GM12892 (cell line): ENCODE results near the gene FOXN4.

ENCODE experiments used
- DNase-seq: peaks from one replicate; pipeline ENCODE4 v3.0.0; 2011; ENCODE audit not compliant: insufficient read length
- FAIRE-seq: peaks from 2 replicates; lab custom pipeline; 2011; peaks lifted over from hg19 to GRCh38; lab: Jason Lieb, UNC
- POLR2A ChIP-seq: IDR thresholded peaks from 2 replicates; pipeline ENCODE4 v1.6.1; 2011; ENCODE audit warnings: low read depth, low read length, control low read depth
- POLR2AphosphoS5 ChIP-seq: IDR thresholded peaks from 2 replicates; pipeline ENCODE4 v1.6.1; 2011; ENCODE audit warnings: low read depth, low read length, control low read depth
- TAF1 ChIP-seq: IDR thresholded peaks from 2 replicates; pipeline ENCODE4 v1.6.1; 2011; ENCODE audit warnings: low read depth, mild to moderate bottlenecking, control low read depth, low read length, borderline replicate concordance

The FOXN4 gene

DNA sequence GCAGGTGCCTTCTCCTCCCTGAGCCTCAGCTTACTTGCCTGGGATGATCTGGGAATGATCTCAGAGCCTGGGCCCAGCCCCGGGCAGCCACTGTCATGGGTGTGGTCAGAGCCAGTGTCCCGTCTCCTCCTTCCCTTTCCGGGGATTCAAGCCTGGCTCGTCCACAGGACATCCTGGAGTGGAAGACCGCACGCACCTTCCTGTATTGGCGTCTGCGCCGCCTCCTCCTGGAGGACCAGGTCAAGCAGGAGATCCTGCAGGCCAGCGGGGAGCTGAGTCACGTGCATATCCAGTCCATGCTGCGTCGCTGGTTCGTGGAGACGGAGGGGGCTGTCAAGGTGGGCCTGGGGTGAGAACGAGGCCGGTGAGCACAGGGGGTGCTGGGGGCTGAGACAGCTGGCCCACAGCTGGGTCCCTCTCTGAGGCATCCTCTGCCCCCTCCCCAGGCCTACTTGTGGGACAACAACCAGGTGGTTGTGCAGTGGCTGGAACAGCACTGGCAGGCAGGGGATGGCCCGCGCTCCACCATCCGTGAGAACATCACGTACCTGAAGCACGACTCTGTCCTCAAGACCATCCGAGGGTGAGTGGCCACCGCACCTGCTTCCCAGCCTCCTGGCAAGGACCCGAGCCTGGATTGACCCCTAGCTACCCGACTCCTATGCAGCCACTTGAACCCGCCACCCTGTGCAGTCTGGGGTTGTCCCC, 44.0 kb downstream of the FOXN4 start:
- DNase-seq = no peak
- no peak for FAIRE-seq
- no peak for TF ChIP-seq POLR2AphosphoS5
- no peak for TF ChIP-seq TAF1
- no peak for TF ChIP-seq POLR2A

DNA sequence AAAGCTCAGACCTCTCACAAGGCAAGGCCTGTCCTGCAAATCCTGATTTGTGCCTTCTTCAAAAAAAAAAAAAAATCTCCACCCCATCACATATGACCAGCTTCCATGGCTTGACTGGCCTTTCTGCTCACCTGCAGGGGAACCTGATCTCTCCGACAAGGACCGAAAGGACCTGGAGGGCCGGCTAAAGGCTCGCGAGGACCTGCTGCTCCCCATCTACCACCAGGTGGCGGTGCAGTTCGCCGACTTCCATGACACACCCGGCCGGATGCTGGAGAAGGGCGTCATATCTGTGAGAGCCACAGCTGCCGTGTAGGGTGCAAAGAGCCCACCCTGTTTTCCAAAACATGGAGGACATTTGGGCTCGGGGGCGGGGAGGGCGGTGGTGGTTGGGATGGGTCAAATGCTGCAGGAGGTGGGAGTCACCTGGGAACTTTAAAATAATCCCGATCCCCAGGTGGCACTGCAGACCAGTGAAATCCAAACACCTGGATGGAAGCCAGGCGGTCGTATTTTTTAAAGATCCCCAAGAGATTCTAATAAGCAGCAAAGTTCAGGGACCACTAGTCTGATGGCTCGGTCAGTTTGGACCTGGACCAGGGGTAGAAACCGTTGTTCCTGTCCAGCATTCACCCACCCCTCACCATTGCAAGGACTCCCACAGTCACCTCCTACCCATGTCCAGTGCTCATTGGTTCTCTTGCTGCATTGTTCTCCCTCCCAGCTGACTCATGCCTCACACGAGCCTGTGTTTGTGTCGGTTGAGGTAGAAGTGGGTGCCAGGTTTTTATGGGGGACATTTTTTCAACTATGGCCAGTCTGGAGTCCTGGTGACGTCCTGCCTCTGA, 44.8 kb downstream of the FOXN4 start:
- DNase-seq = peak; percentile 82
- FAIRE-seq = peak; percentile 92
- TF ChIP-seq POLR2A (no peak), POLR2AphosphoS5 (no peak), TAF1 (no peak)

DNA sequence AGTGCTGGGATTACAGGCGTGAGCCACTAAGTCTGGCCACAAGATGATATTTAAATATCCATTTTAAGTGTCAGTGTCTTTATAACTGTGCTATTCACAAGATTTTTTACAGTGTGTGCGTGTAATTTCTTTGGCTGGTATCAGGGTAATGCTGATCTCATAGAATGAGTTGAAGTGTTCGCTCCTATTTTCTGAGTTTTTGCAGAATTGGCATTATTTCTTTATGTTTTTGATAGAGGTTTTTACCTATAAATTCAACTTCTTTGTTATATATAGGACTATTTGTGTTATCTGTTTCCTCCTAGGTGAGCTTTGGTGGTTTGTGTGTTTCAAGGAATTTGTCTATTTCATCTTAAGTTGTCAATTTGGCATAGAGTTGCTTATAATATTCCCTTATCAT, 45.6 kb downstream of the FOXN4 start:
- FAIRE-seq = no peak
- no peak for DNase-seq
- no peak for TF ChIP-seq POLR2AphosphoS5
- no peak for TF ChIP-seq TAF1
- TF ChIP-seq POLR2A = no peak

DNA sequence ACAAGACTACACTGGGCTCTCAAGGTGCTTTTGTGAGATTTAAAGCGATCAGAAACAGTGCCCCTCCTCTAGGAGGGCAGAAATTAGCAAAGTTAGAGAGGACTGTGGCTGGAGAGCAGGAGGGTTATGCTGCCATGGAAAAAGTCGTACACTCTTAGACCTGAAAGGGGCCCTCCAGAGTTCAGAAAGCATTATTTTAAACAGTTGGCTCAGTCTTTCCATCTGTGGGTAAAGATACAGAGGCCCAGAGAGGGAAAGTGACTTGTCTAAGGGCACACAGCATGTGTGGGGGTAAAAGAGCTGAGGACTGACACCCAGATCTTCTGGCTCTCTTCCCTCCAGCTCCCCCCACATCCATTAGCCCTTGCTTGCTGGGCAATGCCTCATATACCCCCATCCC, 47.1 kb downstream of the FOXN4 start:
- no peak for DNase-seq
- FAIRE-seq = no peak
- TF ChIP-seq POLR2A (no peak), POLR2AphosphoS5 (no peak), TAF1 (no peak)

DNA sequence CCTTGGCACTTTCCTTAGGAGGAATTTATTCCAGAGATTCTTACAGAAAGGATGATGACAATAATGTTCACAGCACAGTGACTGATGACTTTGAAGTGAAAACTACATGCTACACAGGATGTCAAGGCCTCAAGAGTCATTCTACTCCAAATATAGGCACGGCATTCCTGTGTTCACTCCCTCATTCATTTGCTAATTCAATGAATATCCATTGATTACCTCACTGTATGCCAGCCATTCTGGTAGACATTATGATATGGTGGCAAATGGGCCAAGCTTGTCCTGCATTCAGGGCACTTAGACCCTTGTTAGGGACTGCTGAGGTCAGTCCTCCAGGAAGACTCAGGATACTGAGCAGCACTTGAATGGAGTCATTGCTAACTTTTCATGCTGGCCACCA, 48.0 kb downstream of the FOXN4 start:
- TF ChIP-seq TAF1 (no peak), POLR2AphosphoS5 (no peak), POLR2A (no peak)
- DNase-seq (no peak), FAIRE-seq (no peak)

DNA sequence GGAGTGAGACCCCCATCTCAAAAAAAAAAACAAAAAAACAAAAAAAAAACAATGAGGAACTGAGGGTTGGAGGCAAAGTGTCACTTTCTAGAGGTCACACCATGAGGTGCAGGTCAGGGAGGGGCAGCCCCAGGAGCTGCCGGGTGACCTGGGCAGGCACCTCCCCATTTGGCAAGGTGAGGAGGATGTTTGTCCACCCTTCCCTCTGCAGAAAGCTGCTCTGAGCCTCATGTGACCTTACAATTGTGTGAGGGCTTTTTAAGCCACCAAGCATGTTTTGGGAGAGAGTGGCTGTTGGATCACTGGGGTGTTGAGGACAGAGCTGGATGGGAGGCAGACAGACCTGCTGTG, 49.6 kb downstream of the FOXN4 start:
- no peak for DNase-seq
- TF ChIP-seq POLR2A = no peak
- no peak for TF ChIP-seq TAF1
- no peak for TF ChIP-seq POLR2AphosphoS5
- no peak for FAIRE-seq

DNA sequence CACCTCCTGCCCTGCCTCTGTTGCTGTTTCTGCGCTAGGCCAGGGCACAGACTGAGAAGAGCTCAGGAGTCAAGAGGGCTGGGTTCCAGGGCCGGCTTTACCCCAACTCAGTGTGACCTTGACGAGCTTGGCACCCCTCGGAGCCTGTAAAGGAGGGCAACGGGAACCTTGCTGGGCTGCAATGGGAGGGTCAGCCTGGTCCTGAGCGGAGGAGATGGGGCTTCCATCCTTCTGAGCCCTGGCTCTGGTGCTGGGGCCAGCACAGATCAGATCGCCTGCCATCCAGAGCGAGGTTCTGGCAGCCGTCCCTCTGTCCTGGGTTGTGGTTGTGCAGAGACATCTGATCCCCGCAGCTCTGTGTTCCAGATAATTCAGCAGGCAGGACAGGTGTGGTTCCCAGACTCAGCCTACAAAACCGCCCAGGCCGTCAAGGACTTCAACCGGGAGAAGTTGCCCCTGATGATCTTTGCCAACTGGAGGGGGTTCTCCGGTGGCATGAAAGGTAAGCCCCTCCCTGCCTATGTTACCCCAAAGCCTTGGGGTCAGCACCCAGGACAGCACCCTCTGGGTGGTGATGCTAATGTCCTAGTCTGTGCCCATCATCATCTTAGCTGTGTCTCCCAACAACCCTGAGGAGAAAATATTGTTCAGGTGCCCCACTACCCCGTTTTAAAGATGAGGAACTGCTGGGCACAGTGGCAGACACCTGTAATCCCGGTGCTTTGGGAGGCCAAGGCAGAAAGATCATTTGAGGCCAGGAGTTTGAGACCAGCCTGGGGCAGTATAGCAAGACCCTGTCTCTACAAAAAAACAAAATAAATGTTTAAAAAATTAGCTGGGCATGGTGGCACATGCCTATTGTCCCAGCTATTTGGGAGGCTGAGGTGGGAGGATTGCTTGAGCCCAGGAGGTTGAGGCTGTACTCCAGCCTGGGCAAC, 50.2 kb downstream of the FOXN4 start:
- TF ChIP-seq TAF1 = no peak
- TF ChIP-seq POLR2A = no peak
- TF ChIP-seq POLR2AphosphoS5 = no peak
- DNase-seq (no peak), FAIRE-seq (no peak)

DNA sequence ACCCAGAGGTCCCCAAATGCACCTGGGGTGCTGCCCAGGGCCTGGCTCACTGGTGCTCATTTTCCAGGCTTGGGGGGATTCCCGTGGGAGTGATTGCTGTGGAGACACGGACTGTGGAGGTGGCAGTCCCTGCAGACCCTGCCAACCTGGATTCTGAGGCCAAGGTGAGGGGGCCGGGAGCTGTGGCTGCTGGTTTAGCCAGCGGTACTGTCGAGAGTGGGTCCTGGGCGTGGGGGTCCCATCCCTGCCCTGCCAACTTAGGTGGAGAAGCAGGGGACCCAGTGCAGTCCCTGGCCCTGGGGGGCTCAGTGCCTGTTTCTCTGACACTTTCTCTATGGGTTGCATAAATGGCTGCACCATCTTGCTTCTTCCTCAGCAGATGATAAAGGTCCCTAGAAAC, 50.9 kb downstream of the FOXN4 start:
- DNase-seq = no peak
- FAIRE-seq = no peak
- TF ChIP-seq POLR2AphosphoS5 = no peak
- no peak for TF ChIP-seq TAF1
- no peak for TF ChIP-seq POLR2A

DNA sequence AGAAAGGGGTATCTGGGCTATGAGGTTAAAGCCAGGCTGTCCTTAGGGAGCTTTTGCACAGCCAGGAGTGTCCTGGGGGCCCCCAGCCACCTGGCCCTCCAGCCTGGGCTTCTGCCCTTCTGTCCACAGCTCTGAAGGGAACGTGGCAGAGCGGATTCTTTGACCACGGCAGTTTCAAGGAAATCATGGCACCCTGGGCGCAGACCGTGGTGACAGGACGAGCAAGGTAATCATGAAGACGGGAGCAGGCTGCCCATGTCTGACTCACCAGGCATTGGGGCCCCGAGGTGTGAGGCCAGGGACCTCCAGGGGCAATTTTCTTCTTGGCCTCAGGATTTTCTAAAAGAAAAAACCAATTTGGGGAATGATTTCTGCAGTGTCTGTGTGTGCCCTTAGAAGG, 53.1 kb downstream of the FOXN4 start:
- no peak for FAIRE-seq
- no peak for DNase-seq
- TF ChIP-seq POLR2A (no peak), TAF1 (no peak), POLR2AphosphoS5 (no peak)

DNA sequence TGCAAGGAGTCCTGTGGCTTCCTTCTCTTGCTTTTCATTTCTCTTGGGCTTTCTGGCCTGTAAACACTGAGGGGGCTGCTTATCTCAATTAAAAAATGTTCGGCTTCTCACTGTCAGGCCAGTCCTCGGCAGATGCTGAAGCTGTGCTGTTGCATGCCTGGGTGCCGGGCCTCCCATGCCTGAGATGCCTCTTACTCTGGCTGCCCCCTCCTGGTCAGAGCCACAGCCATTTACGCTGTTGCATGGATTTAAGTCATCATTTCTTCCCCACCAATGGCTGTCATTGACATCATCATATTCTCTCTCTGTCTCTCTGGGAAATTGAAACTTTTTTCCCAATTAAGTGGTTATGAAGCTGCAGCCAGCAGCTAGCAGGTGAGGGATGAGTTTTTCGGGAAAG, 53.7 kb downstream of the FOXN4 start:
- no peak for TF ChIP-seq POLR2AphosphoS5
- no peak for TF ChIP-seq POLR2A
- DNase-seq = no peak

More for the DNA sequence above, 53.7 kb downstream of the FOXN4 start:
- no peak for FAIRE-seq
